ENCODE measurements around the gene OPRM1.

OPRM1 gene

DNA sequence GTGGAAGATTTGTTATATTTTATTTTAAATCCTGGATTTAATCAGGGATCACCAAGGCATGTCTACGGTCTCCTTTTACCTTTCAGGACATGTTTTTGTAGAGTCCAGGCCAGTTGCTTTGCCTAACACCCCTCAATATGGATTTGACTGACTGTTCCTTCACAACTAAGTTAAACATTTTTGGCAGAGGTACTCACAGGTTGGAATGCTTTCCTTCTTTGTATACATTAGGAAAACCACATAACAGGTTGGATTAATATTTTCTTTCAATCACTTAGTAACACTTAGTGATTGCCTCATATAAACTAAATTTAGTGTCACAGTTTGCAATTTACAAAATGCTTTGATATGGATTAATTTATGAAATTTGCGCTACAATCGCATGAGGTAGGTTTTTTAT is 253.0 kb downstream of the OPRM1 start:
- FAIRE-seq, result no peak

DNA sequence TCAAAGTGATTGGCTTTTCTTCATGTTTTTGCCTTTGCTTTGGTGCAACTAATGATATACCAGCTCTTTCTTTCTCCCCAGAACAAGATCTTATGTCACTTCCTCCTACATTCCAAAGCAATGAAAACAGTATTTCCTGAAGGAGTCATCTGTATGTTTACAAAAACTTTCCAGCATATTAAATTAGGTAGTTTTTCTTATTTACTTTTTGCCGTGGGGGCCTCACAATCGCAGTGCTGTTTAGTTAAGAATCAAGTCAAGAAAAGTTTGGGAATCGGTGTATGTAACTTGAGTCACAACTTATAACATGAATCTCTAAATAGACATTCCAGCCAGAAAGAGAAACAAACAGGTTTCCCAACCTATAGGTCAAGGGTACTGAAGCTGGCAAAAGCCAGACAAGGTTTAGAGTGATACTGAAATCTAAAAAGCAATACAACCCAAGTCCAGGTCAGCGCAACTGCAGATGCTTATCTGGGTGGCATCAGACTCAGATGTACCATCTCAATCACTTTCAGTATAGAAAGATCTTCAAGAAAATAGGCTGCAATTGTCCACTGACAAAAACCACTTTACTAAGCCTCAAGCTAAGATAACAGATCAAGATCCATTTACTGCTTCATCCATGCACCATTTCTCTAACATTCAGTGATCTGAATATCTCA is 253.9 kb downstream of the OPRM1 start:
- FAIRE-seq, result no peak

DNA sequence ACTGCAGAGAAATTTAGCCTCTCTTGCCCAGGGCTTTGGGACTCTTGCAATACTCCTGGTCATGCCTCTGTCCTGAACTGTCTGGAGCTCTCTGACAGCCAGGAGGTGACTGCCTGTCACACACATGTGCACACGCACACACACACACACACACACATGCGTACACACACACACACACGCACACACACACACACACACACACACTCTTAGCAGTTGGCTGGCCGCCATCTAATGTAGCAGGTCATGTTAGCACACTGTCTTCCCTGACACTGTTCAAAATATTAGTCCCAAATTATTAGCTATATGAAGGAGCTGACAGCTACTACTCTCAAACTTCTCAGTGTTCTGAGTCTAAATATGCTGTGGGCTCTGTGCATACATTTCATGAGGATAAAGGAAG is 256.7 kb downstream of the OPRM1 start:
- no peak for FAIRE-seq
